Thoracic aorta (tissue), 2 donors: Measurements from ENCODE around the gene CAMK2N2. TPM values are rescaled to one million over a fixed set of nuclear protein-coding genes. Genes with fewer than 3 reads are reported as not detected.
"Not testable (repeated sequence)": the region's sequence is repeated elsewhere in the genome, so short reads cannot be mapped to it uniquely, and the experiment has no call there.

Source experiments
- ATAC-seq: fragments of 150-250 bp; one replicate; pipeline ENCODE4 v1.8.0; 2017; ENCODE audit warnings: low read depth; ENCODE audit not compliant: insufficient number of reproducible peaks, low FRiP score
- DNase-seq: peaks from one replicate; pipeline ENCODE4 v3.0.0-alpha.2; 2020; ENCODE audit warnings: low spot score
- H3K27ac ChIP-seq, 2 donors: fragments of 200-600 bp; sonication (generic); 1 replicate in 1 of 2; 2 replicates in 1 of 2; pipeline ENCODE4 v1.5.1; 2016; ENCODE audit warnings: mild to moderate bottlenecking in 2 of 2, moderate library complexity in 2 of 2
- H3K27me3 ChIP-seq: fragments of 200-600 bp; sonication (generic); replicated peaks from 2 replicates; pipeline ENCODE4 v1.6.0; 2016; ENCODE audit warnings: mild to moderate bottlenecking; ENCODE audit not compliant: insufficient read depth
- H3K36me3 ChIP-seq: fragments of 200-600 bp; sonication (generic); one replicate; pipeline ENCODE4 v1.5.1; 2016
- H3K4me1 ChIP-seq, 2 donors: fragments of 200-600 bp; sonication (generic); 1 replicate in 1 of 2; 2 replicates in 1 of 2; pipeline versions ENCODE4 v1.5.1 to v1.6.0; 2016; ENCODE audit warnings: low read depth in 2 of 2, mild to moderate bottlenecking in 1 of 2; ENCODE audit not compliant: control insufficient read depth in 1 of 2
- H3K4me3 ChIP-seq: fragments of 200-600 bp; sonication (generic); 2 replicates; pipeline ENCODE4 v1.5.1; 2016; ENCODE audit warnings: mild to moderate bottlenecking
- H3K9me3 ChIP-seq: fragments of 200-600 bp; sonication (generic); 2 replicates; pipeline ENCODE4 v1.5.1; 2016
- total RNA-seq, 2 donors: library from RNA; depleted of rRNA; stranded (reverse); fragments of >200 nt; gene quantifications; one replicate each; pipeline versions ENCODE4 v1.1.0 to v1.2.3, GENCODE V29; 2016
- TF ChIP-seq, protein P1 (sequence below): fragments of 200-600 bp; sonication (generic); IDR thresholded peaks from one replicate; pipeline ENCODE4 v1.5.1; 2019; ENCODE audit warnings: antibody characterized with exemption

CAMK2N2 gene
- total RNA-seq, 2 donors from 2014 or later, result not detected

DNA sequence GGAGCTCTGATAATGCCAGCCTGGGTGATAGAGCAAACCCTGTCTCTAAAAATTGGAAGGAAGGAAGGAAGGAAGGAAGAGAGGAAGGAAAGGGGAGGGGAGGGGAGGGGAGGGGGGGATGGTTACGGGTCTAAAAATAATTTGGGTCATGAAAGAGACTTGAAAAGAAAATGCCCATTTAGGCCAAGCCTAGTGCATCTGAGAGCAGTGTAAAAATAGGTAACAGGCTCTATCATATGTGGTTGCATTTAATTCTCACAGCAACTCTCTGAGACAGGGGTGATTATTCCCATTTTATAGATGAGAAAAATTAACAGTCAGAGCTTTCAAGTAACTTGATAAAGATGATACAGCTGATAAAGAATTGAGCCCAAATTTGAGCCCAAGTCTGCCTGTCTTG lies 10.9 kb upstream of the CAMK2N2 start:
- no peaks in the 10 kb centered on the region for H3K4me1 ChIP-seq
- ATAC-seq, result no peak
- H3K27me3 ChIP-seq, result no peaks in the 10 kb centered on the region
- TF ChIP-seq, protein P1, sequence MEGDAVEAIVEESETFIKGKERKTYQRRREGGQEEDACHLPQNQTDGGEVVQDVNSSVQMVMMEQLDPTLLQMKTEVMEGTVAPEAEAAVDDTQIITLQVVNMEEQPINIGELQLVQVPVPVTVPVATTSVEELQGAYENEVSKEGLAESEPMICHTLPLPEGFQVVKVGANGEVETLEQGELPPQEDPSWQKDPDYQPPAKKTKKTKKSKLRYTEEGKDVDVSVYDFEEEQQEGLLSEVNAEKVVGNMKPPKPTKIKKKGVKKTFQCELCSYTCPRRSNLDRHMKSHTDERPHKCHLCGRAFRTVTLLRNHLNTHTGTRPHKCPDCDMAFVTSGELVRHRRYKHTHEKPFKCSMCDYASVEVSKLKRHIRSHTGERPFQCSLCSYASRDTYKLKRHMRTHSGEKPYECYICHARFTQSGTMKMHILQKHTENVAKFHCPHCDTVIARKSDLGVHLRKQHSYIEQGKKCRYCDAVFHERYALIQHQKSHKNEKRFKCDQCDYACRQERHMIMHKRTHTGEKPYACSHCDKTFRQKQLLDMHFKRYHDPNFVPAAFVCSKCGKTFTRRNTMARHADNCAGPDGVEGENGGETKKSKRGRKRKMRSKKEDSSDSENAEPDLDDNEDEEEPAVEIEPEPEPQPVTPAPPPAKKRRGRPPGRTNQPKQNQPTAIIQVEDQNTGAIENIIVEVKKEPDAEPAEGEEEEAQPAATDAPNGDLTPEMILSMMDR, result no peak
- DNase-seq, result no peak
- no peaks in the 10 kb centered on the region for H3K9me3 ChIP-seq
- H3K36me3 ChIP-seq, result no peaks in the 10 kb centered on the region
- H3K4me3 ChIP-seq, result no peak overlapping the region
- no peak overlapping the region for H3K27ac ChIP-seq

DNA sequence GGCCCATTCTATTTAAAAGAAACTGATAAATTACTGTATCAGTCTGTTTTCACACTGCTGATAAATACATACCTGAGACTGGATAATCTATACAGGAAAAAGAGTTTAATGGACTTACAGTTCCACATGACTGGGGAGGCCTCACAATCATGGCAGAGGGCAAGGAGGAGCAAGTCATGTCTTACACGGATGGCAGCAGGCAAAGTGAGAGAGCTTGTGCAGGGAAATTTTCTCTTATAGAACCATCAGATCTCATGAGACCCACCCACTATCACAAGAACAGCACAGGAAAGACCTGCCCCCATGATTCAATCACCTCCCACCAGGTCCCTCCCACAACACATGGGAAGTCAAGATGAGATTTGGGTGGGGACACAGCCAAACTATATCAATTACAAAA lies 5.9 kb upstream of the CAMK2N2 start:
- not testable (repeated sequence) for DNase-seq, H3K36me3 ChIP-seq, H3K4me1 ChIP-seq, H3K9me3 ChIP-seq, H3K27me3 ChIP-seq, ATAC-seq, H3K27ac ChIP-seq, H3K4me3 ChIP-seq

DNA sequence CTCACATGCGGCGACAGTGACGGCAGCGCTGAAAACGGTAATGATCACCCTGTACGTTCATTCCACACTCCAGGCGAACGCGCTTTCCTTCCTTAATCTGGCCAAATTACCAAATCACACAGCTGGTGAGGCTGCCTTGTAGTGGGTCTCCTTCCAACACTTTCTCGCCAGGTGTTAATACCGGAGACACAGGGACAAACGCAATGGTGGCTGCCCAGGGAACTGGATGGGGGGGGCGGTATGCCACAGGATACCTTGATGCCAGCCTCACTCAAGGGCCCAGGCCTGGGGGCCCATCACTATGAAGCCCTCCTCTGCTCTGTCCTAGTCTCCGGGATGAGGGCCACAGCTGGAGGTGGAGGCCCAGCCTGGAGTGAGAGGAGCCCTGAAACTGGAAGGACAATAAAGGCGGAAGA lies 1.4 kb upstream of the CAMK2N2 start:
- H3K4me1 ChIP-seq, result peaks cover 12 to 25% of the 10 kb centered on the region in 2 donors
- DNase-seq (no peak), ATAC-seq (no peak)
- no peaks in the 10 kb centered on the region for H3K9me3 ChIP-seq
- peaks cover 18% of the 10 kb centered on the region for H3K27me3 ChIP-seq
- H3K4me3 ChIP-seq, result no peak overlapping the region
- H3K36me3 ChIP-seq, result no peaks in the 10 kb centered on the region
- TF ChIP-seq, protein P1, result no peak
- H3K27ac ChIP-seq, result no peak overlapping the region

DNA sequence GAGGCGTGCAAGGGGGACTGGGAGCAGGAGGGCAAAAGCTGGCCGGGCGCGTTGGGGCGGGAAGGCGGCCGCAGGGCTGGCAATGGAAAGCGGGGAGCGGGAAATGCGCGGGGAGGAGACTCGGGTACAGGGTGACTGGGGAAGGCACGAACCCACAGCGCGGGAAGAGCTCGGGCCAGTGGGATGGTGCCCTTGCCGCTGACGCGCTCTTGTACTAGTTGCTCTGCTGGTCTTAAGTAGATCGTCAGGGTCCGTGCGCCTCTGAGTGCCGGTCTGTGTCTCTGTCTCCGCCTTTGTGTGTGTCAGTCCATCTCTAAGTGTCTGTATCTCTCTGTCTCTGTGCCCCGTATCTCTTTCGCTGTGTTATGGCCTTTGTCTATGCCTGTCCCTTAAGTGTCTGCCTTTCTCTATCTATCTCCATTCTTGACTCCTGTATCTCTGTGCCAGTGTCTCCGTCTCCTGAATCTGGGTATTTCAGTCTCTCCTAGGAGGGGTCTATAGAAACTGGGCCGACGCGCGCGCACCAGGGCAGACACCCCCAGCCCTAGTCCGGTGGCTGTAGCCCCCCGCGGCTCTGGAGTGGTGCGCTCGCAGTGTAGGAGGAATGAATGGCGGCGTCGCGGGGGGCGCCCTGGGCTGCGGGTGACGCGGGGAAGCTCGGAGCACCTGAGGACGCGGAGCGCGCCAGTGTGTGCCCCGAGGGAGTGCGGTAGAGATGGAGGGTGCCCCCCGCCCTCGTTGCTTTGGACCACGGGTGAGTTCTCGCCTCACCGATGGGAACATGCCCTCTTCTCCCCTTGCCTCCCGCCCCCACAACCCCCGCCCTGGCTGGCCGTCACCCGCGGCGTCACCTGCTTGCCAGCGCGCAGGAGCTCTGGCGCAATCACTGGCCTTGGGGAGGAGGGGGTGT lies 756 bp upstream of the CAMK2N2 start:
- no peaks in the 10 kb centered on the region for H3K36me3 ChIP-seq
- H3K4me3 ChIP-seq, result peak overlapping the region; percentile 70
- DNase-seq (no peak), ATAC-seq (no peak)
- peaks cover 12 to 25% of the 10 kb centered on the region in 2 donors for H3K4me1 ChIP-seq
- peaks cover 18% of the 10 kb centered on the region for H3K27me3 ChIP-seq
- TF ChIP-seq, protein P1, result no peak
- H3K9me3 ChIP-seq, result no peaks in the 10 kb centered on the region
- H3K27ac ChIP-seq, result no peak overlapping the region

DNA sequence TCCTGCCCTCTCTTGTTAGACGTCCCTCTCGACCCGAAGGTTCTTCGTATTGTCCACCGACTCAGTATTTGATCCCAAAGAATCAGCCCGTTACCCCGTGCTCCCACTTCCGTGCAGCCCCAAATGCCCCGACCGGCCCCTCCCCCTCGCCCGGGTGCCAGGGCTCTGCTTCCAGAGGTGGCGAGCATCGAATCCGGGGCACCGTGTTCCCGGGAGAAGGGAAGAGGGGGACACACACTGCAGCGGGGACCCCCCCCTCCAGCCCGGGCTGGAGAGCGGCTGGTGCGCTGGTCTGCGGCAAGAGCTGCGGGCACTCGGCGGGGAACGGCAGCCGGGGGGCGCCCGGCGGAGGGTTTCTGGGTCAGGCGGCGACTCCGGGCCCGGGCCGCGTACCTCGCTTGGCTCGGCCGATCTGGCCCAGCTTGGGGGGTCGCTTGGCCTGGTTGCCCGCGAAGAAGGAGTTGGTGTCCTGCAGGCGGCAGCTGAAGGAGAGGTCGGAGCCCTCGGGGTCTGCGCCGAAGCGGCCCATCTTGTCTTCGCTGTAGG lies 556 bp downstream of the CAMK2N2 start:
- Histone ChIP-seq H3K27ac (no peak overlapping the region), H3K4me1 (peaks cover 12 to 25% of the 10 kb centered on the region in 2 donors), H3K36me3 (no peaks in the 10 kb centered on the region), H3K4me3 (peak overlapping the region; percentile 70), H3K27me3 (peaks cover 18% of the 10 kb centered on the region), H3K9me3 (no peaks in the 10 kb centered on the region)
- TF ChIP-seq, protein P1, result no peak
- DNase-seq, result no peak
- ATAC-seq, result no peak
